ENCODE measurements around the gene SLMAP. TPM values are rescaled to one million over a fixed set of nuclear protein-coding genes. Genes with fewer than 3 reads are reported as not detected.

SLMAP gene
- total and polyA plus RNA-seq, 2 experiments from 2014 or later, result 28.4 to 45.2 TPM

GRCh38 chr3:57972531-57973111 lies 216.5 kb downstream of the SLMAP start:
- Histone ChIP-seq H3K4me3 (no peak overlapping the region), H3K27ac (no peak overlapping the region), H3K9me3 (ENCODE audit: low read depth) (no peaks in the 10 kb centered on the region), H3K36me3 (no peaks in the 10 kb centered on the region), H3K27me3 (no peaks in the 10 kb centered on the region), H3K4me1 (ENCODE audit: low read depth) (no peaks in the 10 kb centered on the region)
- no peak for TF ChIP-seq CTCF (IDR thresholded peaks at IDR 0.05; ENCODE audit: low read depth, low read length)
- no peak for DNase-seq (ENCODE audit: low read depth in 1 of 2, low spot score in 1 of 2)

GRCh38 chr3:57973715-57974477 lies 217.8 kb downstream of the SLMAP start:
- Histone ChIP-seq H3K27ac (no peak overlapping the region), H3K27me3 (no peaks in the 10 kb centered on the region), H3K36me3 (no peaks in the 10 kb centered on the region), H3K9me3 (ENCODE audit: low read depth) (no peaks in the 10 kb centered on the region), H3K4me1 (ENCODE audit: low read depth) (no peaks in the 10 kb centered on the region), H3K4me3 (no peak overlapping the region)
- no peak for DNase-seq (ENCODE audit: low read depth in 1 of 2, low spot score in 1 of 2)
- TF ChIP-seq CTCF (IDR thresholded peaks at IDR 0.05; ENCODE audit: low read depth, low read length), result no peak

GRCh38 chr3:57974796-57975388 lies 218.8 kb downstream of the SLMAP start:
- Histone ChIP-seq H3K27me3 (no peaks in the 10 kb centered on the region), H3K27ac (no peak overlapping the region)
- no peak for TF ChIP-seq CTCF (IDR thresholded peaks at IDR 0.05; ENCODE audit: low read depth, low read length)

GRCh38 chr3:57977818-57978235 lies 221.7 kb downstream of the SLMAP start:
- no peaks in the 10 kb centered on the region for H3K9me3 ChIP-seq (ENCODE audit: low read depth)
- H3K4me1 ChIP-seq (ENCODE audit: low read depth), result no peaks in the 10 kb centered on the region

More at GRCh38 chr3:57974796-57975388, 218.8 kb downstream of the SLMAP start:
- H3K36me3 ChIP-seq, result no peaks in the 10 kb centered on the region
- peak in 1 of 2 donors; percentile 95 for DNase-seq (ENCODE audit: low read depth in 1 of 2, low spot score in 1 of 2)
- no peaks in the 10 kb centered on the region for H3K4me1 ChIP-seq (ENCODE audit: low read depth)
- no peak overlapping the region for H3K4me3 ChIP-seq
- no peaks in the 10 kb centered on the region for H3K9me3 ChIP-seq (ENCODE audit: low read depth)

GRCh38 chr3:57978316-57978715 lies 222.2 kb downstream of the SLMAP start:
- Histone ChIP-seq H3K36me3 (no peaks in the 10 kb centered on the region), H3K9me3 (ENCODE audit: low read depth) (no peaks in the 10 kb centered on the region), H3K4me3 (no peak overlapping the region), H3K27me3 (no peaks in the 10 kb centered on the region), H3K27ac (no peak overlapping the region), H3K4me1 (ENCODE audit: low read depth) (no peaks in the 10 kb centered on the region)
- no peak for DNase-seq (ENCODE audit: low read depth in 1 of 2, low spot score in 1 of 2)
- TF ChIP-seq CTCF (IDR thresholded peaks at IDR 0.05; ENCODE audit: low read depth, low read length), result no peak

More at GRCh38 chr3:57977818-57978235, 221.7 kb downstream of the SLMAP start:
- no peak overlapping the region for H3K27ac ChIP-seq
- H3K27me3 ChIP-seq, result no peaks in the 10 kb centered on the region
- no peak overlapping the region for H3K4me3 ChIP-seq
- H3K36me3 ChIP-seq, result no peaks in the 10 kb centered on the region
- TF ChIP-seq CTCF (IDR thresholded peaks at IDR 0.05; ENCODE audit: low read depth, low read length), result no peak
- DNase-seq (ENCODE audit: low read depth in 1 of 2, low spot score in 1 of 2), result no peak

Other genes with a start within 250 kb of the SLMAP start
- gene DNAH12, start 212.0 kb upstream of the SLMAP start, total RNA-seq, result 0.53 and 0.57 TPM in 2 replicates
- gene DNAH12, start 212.0 kb upstream of the SLMAP start, polyA plus RNA-seq, result 0.65 and 0.71 TPM in 2 replicates
- gene PDE12, start 200.0 kb upstream of the SLMAP start, total RNA-seq, result 7.4 and 10.2 TPM in 2 replicates
- gene PDE12, start 200.0 kb upstream of the SLMAP start, polyA plus RNA-seq, result 3.7 and 7.3 TPM in 2 replicates
- gene ARF4, start 159.0 kb upstream of the SLMAP start, total RNA-seq, result 70.7 and 86.2 TPM in 2 replicates
- 235 and 248 TPM in 2 replicates for gene ARF4, start 159.0 kb upstream of the SLMAP start, polyA plus RNA-seq
- gene DENND6A, start 63.2 kb upstream of the SLMAP start, total RNA-seq, result 10.4 and 13.8 TPM in 2 replicates
- 10.6 and 18.9 TPM in 2 replicates for gene DENND6A, start 63.2 kb upstream of the SLMAP start, polyA plus RNA-seq